NK-92 treated with Interleukin-12 subunit alpha and Interleukin-12 subunit beta, amount 100 ng/mL, for 24 hours (cell line): Measurements from ENCODE around the gene LBHD2.

Experiments
- DNase-seq: peaks from one replicate; lab custom pipeline; 2025; lab: John Stamatoyannopoulos, UW

Gene LBHD2

DNA sequence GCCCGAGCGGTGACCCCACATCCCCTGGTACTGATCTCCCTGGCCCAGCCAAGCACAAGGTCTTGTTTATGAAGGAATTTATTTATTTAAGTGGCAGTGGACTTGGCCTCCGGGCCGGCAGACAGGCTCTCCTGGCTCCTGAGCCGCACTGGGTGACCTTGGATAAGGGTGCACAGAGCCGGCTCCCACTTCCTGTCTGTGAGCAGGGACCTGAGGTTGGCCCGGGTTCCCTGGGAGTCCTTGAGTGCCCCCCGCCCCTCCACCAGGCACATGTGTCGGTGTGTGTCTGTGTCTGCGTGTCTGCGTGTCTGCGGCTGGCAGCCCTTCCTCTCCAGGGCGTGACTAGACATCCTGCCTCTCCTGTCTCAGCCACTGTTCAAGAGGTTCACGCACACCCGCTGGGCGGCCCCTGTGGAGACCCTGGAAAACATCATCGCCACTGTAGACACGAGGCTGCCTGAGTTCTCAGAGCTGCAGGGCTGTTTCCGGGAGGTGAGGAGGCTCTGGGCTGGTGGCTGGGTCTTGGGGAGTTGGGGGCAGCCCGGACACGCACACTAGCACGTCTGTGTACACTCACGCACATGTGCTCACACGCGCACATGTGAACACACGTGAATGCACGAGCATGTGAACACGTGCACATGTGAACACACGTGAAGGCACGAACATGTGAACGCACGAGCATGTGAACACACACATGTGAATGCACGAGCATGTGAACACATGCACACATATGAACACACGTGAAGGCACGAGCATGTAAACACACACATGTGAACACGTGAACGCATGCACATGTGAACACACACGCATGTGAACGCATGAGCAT lies 48.6 kb downstream of the LBHD2 start:
- no peak for DNase-seq

DNA sequence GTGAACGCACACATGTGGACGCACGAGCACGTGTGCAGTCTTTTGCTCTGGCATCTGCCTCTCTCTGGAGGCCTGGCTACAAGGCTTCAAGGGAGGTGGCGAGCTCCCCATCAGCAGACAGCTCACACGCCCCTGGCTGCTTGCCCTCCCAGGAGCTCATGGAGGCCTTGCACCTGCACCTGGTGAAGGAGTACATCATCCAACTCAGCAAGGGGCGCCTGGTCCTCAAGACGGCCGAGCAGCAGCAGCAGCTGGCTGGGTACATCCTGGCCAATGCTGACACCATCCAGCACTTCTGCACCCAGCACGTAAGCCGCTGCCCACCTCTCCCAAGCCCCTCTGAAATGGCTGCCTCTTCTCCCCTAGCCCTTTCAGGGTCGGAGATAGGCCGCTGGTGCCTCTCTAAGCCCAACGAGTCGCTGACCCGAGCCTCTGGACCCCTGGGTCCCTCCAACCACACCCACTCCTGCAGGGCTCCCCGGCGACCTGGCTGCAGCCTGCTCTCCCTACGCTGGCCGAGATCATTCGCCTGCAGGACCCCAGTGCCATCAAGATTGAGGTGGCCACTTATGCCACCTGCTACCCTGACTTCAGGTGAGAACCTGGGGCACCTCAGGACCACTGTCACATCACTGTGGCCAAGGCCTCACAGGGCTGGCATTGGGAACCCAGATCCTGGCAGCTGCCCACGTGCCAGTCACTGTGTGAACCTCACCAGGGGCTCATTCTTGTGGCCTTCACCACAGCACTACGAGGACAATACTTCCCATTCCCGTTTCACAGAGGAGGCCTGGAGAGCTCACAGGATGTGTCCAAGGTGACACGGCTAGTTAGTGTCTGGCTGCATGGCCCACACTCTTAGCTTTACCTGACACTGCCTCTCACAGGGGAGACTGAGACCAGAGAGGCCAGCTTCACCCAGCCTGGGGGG lies 49.5 kb downstream of the LBHD2 start:
- no peak for DNase-seq

DNA sequence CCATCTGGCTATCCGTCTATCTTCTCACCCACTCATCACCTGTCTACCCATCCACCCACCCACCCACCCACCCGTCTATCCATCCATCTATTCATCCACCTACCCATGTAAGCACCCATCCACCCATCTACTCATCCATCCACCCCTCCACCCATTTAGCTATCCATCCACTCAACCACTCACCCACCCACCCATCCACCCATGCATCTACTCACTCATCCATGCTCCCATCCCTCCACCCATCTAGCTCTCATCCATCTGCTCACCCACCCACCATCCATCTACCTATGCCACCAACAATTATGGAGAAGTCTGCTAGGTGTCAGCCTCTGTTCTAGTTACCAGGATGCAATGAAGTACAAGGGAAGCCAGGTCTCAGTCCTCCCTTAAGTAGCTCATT lies 50.4 kb downstream of the LBHD2 start:
- DNase-seq = no peak

- no peak for DNase-seq
These were observed 50.9 kb downstream of the LBHD2 start for GRCh38 chr14:103134919-103135318.

DNA sequence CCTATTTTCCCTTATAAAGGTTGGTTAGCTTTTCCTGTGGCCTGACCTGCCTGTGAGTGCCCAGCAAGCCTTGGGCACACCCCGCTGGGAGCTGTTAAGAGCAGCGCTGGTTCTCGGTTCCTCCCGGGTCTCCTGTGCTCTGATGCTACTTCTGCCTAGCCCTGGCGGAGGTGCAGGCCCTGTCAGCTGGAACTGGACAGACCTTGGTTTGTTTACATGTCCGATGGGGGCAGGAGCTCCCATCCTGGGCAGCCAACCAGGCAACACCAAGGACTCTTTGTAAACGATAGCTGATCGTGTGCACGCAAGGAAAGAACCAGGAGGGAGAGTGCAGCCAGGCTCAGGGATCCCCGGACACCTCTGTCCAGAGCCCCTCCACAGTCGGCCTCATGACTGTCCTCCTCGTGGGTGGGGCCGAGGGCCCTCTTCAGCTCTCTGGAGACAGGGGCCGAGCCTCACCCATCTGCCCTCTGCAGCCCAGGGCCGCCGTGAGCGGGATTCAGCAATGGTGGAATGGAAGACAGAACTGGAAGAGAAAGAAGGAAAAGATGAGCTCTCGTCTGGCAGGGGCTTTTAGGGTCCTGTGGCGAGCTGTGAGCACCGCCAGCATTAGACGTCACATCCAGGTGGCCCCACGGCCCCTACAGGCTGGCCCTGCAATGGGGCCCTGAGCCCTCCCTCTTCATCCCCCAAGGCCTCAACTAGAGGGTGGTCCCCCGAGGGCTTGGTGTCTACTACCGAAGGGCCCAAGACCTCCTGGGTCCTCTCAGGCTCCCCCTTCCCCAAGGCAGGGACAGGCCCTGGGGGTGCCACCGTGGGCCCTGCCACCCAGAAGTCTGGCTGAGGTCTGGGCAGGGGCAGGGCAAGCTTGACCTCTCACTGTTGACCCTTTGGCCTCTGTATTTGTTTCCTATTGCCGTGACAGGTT lies 51.6 kb downstream of the LBHD2 start:
- no peak for DNase-seq

DNA sequence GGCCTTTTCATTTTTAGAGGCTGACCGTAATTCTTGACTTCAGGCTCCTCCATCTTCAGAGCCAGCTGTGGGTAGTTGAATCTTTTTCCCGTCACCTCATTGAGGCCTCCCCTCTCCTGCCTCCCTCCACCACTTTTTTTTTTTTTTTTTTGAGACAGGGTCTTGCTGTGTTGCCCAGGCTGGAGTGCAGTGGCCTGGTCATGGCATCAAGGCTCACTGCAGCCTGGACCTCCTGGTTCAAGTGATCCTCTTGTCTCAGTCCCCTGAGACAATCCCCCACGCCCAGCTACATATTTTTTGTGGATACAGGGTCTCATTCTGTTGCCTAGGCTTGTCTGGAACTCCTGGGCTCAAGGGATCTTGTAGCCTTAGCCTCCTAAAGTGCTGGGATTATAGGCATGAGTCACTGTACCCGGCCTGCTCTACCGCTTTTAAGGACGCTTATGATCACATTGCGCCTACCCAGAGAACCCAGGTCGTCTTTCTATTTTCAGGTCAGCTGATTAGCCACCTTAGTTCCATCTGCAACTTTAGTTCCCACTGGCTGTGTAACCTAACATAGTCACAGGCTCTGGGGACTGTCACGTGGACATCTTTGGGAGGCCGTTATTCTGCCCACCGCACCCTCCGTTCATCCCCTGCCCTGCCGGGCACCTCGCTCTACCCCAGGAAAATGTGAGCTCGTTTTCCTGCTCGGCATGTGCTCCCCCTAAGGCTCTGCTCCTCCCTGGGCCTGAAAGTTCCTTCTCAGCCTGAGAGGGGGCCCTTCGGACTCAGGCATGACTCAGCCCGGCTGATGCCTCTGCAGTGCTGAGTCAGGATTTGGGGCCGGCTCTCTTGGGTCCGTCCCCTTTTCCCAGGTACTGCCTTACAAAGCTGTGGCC lies 52.6 kb downstream of the LBHD2 start:
- DNase-seq = no peak

DNA sequence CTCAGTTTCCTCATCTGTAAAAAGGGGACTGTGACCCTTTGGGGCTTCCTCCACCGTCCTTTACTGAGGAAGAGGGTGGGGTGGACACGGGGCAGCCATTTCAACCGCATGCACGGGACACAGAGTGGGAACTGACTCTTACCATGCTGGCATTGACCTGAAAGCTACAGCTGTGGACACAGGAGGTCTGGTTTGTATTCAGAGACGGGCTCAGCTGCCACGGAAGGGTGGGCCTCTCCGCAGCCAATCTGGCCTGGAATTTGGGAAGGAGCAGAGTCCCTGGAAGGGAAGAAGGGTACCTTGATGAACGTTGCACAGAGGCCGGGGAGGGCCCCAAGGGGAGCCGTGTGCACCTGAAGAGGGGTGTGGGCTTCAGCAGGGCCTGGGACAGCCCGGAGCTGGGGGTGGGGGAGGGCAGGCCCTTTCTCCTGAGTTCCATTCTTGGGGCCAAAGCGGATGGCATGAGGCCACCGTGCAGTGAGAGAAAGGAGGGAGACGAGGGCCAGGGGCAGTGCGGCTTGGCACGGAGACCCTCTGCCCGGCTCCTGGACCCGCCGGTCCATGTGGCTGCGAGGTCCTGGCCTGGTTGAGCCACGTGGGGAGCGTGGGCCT lies 53.8 kb downstream of the LBHD2 start:
- no peak for DNase-seq

GRCh38 chr14:103138301-103139131 lies 54.5 kb downstream of the LBHD2 start:
- DNase-seq = no peak

DNA sequence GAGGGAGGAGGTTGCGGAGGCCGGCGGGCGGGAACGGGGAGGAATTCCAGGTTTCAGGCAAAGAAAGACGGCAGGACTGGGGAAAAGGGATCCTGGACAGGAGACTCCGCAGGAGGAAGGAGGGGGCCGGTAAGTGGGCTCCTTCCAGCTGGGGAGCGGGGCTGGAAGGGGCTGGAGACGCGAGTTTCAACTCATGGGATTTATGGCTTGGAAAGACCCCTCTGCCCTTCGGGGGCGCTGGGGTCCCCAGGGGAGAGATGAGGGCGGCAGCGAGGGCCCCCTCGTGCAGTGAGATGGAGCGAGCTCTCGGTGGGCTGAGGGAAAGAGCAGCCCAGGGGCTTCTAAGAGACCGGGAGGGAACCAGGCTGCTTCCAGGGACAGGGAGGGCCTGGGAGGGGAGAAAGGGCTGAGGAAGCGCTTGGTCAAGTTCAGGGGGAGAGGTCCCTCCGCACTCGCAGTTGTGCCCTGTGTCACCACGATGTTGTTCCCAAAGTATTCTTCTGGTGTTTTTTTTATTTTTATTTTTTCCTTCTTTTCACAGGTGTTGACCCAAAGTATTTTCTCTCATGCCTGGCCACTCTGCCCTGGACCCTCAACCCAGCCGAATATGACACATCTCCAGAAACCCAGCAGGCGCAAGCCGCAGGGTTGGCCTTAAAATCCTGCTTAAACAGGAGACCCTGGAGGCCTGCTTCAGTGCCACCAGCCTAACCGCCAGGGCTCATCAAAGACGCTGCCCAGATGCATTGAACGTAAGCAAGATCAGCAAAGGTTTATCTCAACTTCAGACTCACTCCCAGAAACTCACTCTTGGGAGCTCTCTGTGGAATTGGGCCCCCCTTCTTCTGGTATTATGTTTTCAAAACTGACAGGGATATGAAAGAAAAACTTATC lies 55.4 kb downstream of the LBHD2 start:
- no peak for DNase-seq
